BLaER1 treated with 17β-estradiol and CSF1 and Interleukin-3, amounts not matched to agents 10 nM and 100 nM (cell line): ENCODE results near the gene KRT34.
"Not testable (repeated sequence)": the region's sequence is repeated elsewhere in the genome, so short reads cannot be mapped to it uniquely, and the experiment has no call there.

Experiments used
- H3K27ac ChIP-seq, 11 experiments: shearing (Covaris generic); formaldehyde crosslinking; 2 replicates each; pipeline ENCODE4 v1.8.1; 2022
- H3K27me3 ChIP-seq, 11 experiments: shearing (Covaris generic); formaldehyde crosslinking; 2 replicates each; pipeline ENCODE4 v1.8.1; 2022
- H3K36me3 ChIP-seq, 11 experiments: shearing (Covaris generic); formaldehyde crosslinking; 2 replicates each; pipeline ENCODE4 v1.8.1; 2022
- H3K4me1 ChIP-seq, 10 experiments: shearing (Covaris generic); formaldehyde crosslinking; 2 replicates each; pipeline ENCODE4 v1.8.1; 2022
- H3K4me2 ChIP-seq, 11 experiments: shearing (Covaris generic); formaldehyde crosslinking; 2 replicates each; pipeline ENCODE4 v1.8.1; 2022
- H3K4me3 ChIP-seq, 10 experiments: shearing (Covaris generic); formaldehyde crosslinking; 2 replicates each; pipeline ENCODE4 v1.8.1; 2022
- H3K9ac ChIP-seq, 11 experiments: shearing (Covaris generic); formaldehyde crosslinking; 2 replicates each; pipeline ENCODE4 v1.8.1; 2022
- H3K9me3 ChIP-seq, 11 experiments: shearing (Covaris generic); formaldehyde crosslinking; replicated peaks in 1 of 11; 2 replicates each; pipeline ENCODE4 v1.8.1; 2022
- H4K20me1 ChIP-seq, 11 experiments: shearing (Covaris generic); formaldehyde crosslinking; 2 replicates each; pipeline ENCODE4 v1.8.1; 2022
- Cebpa-rat ChIP-seq, 11 experiments: shearing (Covaris generic); IDR thresholded peaks; 2 replicates each; pipeline ENCODE4 v1.8.1; 2022

Gene KRT34

GRCh38 chr17:41382394-41382793 is 288 bp upstream of the KRT34 start:
- H3K9ac ChIP-seq, result no peak overlapping the region
- no peaks in the 10 kb centered on the region for H4K20me1 ChIP-seq
- no peak overlapping the region for H3K4me2 ChIP-seq

GRCh38 chr17:41380091-41380490 is 2.0 kb downstream of the KRT34 start:
- H4K20me1 ChIP-seq, H3K9me3 ChIP-seq, H3K9ac ChIP-seq, H3K4me2 ChIP-seq, H3K27me3 ChIP-seq, H3K4me3 ChIP-seq, H3K27ac ChIP-seq, H3K36me3 ChIP-seq, H3K4me1 ChIP-seq: not testable (repeated sequence)

More at GRCh38 chr17:41382394-41382793, 288 bp upstream of the KRT34 start:
- H3K27ac ChIP-seq, result no peak overlapping the region
- no peaks in the 10 kb centered on the region for H3K36me3 ChIP-seq
- no peaks in the 10 kb centered on the region for H3K27me3 ChIP-seq
- no peak overlapping the region for H3K4me3 ChIP-seq
- no peak for TF ChIP-seq Cebpa-rat (IDR thresholded peaks at IDR 0.05)
- H3K9me3 ChIP-seq, result peaks cover 13 to 21% (median 15%) of the 10 kb centered on the region in 11 experiments
- H3K4me1 ChIP-seq, result peaks cover 0 to 6% (median 0%) of the 10 kb centered on the region in 10 experiments; a peak in 4 of 20 replicates

- Histone ChIP-seq H3K4me1 (peaks cover 0 to 6% (median 0%) of the 10 kb centered on the region in 10 experiments; a peak in 4 of 20 replicates), H3K4me2 (peak overlapping the region in 3 of 11 experiments; percentile 1 to 15 (median 3); a peak in 1 of 22 replicates), H3K9me3 (peaks cover 0 to 6% (median 0%) of the 10 kb centered on the region in 11 experiments; a peak in 2 of 22 replicates), H3K27ac (no peak overlapping the region), H3K36me3 (no peaks in the 10 kb centered on the region), H3K9ac (no peak overlapping the region), H3K4me3 (no peak overlapping the region), H4K20me1 (no peaks in the 10 kb centered on the region), H3K27me3 (no peaks in the 10 kb centered on the region)
- TF ChIP-seq Cebpa-rat (IDR thresholded peaks at IDR 0.05), result no peak
Observed at GRCh38 chr17:41377546-41377945, 4.6 kb downstream of the KRT34 start.

GRCh38 chr17:41369713-41370112 is 12.4 kb downstream of the KRT34 start, which contains the start of gene KRT33B:
TSS of gene KRT33B (minus strand) at chr17:41369813. CDS start at chr17:41369750, 63 bp downstream.
- Histone ChIP-seq H3K9me3 (0 out of 22 replicates have a peak, but pooled peaks cover 0 to 6% (median 0%) of the 10 kb centered on the region in 11 experiments), H3K36me3 (no peaks in the 10 kb centered on the region), H3K27me3 (no peaks in the 10 kb centered on the region), H4K20me1 (no peaks in the 10 kb centered on the region), H3K4me2 (no peak within 1 kb of the TSS), H3K4me1 (no peaks in the 10 kb centered on the region), H3K4me3 (no peak within 1 kb of the TSS), H3K9ac (no peak within 1 kb of the TSS), H3K27ac (no peak within 1 kb of the TSS)
- TF ChIP-seq Cebpa-rat (IDR thresholded peaks at IDR 0.05), result no peak

- Histone ChIP-seq H4K20me1 (no peaks in the 10 kb centered on the region), H3K27ac (no peak overlapping the region), H3K4me3 (no peak overlapping the region), H3K36me3 (no peaks in the 10 kb centered on the region), H3K27me3 (no peaks in the 10 kb centered on the region), H3K4me2 (no peak overlapping the region), H3K9me3 (0 out of 22 replicates have a peak, but pooled peaks cover 0 to 3% (median 0%) of the 10 kb centered on the region in 11 experiments), H3K9ac (no peak overlapping the region), H3K4me1 (no peaks in the 10 kb centered on the region)
- TF ChIP-seq Cebpa-rat (IDR thresholded peaks at IDR 0.05), result no peak
Observed at GRCh38 chr17:41369023-41369422, 13.1 kb downstream of the KRT34 start.

- no peaks in the 10 kb centered on the region for H3K36me3 ChIP-seq
- H3K4me3 ChIP-seq, result no peak overlapping the region
- H3K4me1 ChIP-seq, result no peaks in the 10 kb centered on the region
- H3K9me3 ChIP-seq, result no peaks in the 10 kb centered on the region
- no peaks in the 10 kb centered on the region for H4K20me1 ChIP-seq
- no peak overlapping the region for H3K9ac ChIP-seq
- TF ChIP-seq Cebpa-rat (IDR thresholded peaks at IDR 0.05), result no peak
- H3K27me3 ChIP-seq, result no peaks in the 10 kb centered on the region
- H3K27ac ChIP-seq, result no peak overlapping the region
- no peak overlapping the region for H3K4me2 ChIP-seq
Observed at GRCh38 chr17:41367426-41368075, 14.6 kb downstream of the KRT34 start.

GRCh38 chr17:41366070-41366469 is 16.0 kb downstream of the KRT34 start:
- TF ChIP-seq Cebpa-rat (IDR thresholded peaks at IDR 0.05), result no peak

GRCh38 chr17:41363881-41364280 is 18.2 kb downstream of the KRT34 start:
- Histone ChIP-seq H3K4me3 (no peak overlapping the region), H4K20me1 (no peaks in the 10 kb centered on the region), H3K4me2 (no peak overlapping the region), H3K27me3 (no peaks in the 10 kb centered on the region), H3K4me1 (no peaks in the 10 kb centered on the region), H3K9ac (no peak overlapping the region), H3K27ac (no peak overlapping the region), H3K36me3 (no peaks in the 10 kb centered on the region), H3K9me3 (0 out of 22 replicates have a peak, but pooled peaks cover 0 to 6% (median 0%) of the 10 kb centered on the region in 11 experiments)
- no peak for TF ChIP-seq Cebpa-rat (IDR thresholded peaks at IDR 0.05)

More at GRCh38 chr17:41366070-41366469, 16.0 kb downstream of the KRT34 start:
- Histone ChIP-seq H3K9me3 (no peaks in the 10 kb centered on the region), H3K36me3 (no peaks in the 10 kb centered on the region), H3K9ac (no peak overlapping the region), H3K27ac (no peak overlapping the region), H3K27me3 (no peaks in the 10 kb centered on the region), H3K4me3 (no peak overlapping the region), H3K4me1 (no peaks in the 10 kb centered on the region), H3K4me2 (no peak overlapping the region), H4K20me1 (no peaks in the 10 kb centered on the region)

- no peak overlapping the region for H3K4me3 ChIP-seq
- no peak for TF ChIP-seq Cebpa-rat (IDR thresholded peaks at IDR 0.05)
- no peak overlapping the region for H3K9ac ChIP-seq
- no peak overlapping the region for H3K27ac ChIP-seq
- no peaks in the 10 kb centered on the region for H3K36me3 ChIP-seq
- H3K4me1 ChIP-seq, result no peaks in the 10 kb centered on the region
- H3K27me3 ChIP-seq, result no peaks in the 10 kb centered on the region
- H3K9me3 ChIP-seq, result peaks cover 0 to 13% (median 5%) of the 10 kb centered on the region in 11 experiments; a peak in 10 of 22 replicates
- no peaks in the 10 kb centered on the region for H4K20me1 ChIP-seq
- no peak overlapping the region for H3K4me2 ChIP-seq
Observed at GRCh38 chr17:41360296-41360995, 21.7 kb downstream of the KRT34 start.
